Lung (tissue), 12 donors: ENCODE results near the gene YEATS2. TPM values are rescaled to one million over a fixed set of nuclear protein-coding genes. Genes with fewer than 3 reads are reported as not detected.
A peak's percentile ranks its signal among the peaks of the same experiment; 100 is the strongest.

Source experiments
- ATAC-seq: fragments of 200-7000 bp; cut with Tn5 transposase; one replicate; pipeline ENCODE4 v1.9.1; 2020; ENCODE audit warnings: moderate number of reproducible peaks; ENCODE audit not compliant: insufficient read depth, low FRiP score
- DNase-seq, 3 donors: peaks; one replicate each; pipeline ENCODE4 v3.0.0-alpha.2; 2013 to 2017
- H3K27ac ChIP-seq, 2 donors: one replicate each; pipeline ENCODE4 v1.5.1; 2013; ENCODE audit warnings: mild to moderate bottlenecking in 2 of 2, moderate library complexity in 2 of 2, control low read depth in 1 of 2, inconsistent platforms in 1 of 2, low read depth in 1 of 2, low read length in 1 of 2
- H3K27me3 ChIP-seq, 3 donors: one replicate each; pipeline ENCODE4 v1.5.1; 2013; ENCODE audit warnings: low read length in 2 of 3; ENCODE audit not compliant: control insufficient read depth in 3 of 3, insufficient read depth in 3 of 3
- H3K36me3 ChIP-seq, 4 donors: one replicate each; pipeline ENCODE4 v1.5.1; 2013; ENCODE audit warnings: low read length in 4 of 4, mild to moderate bottlenecking in 1 of 4, moderate library complexity in 1 of 4; ENCODE audit not compliant: control insufficient read depth in 4 of 4, insufficient read depth in 4 of 4
- H3K4me1 ChIP-seq, 5 donors: one replicate each; pipeline ENCODE4 v1.5.1; 2013; ENCODE audit warnings: low read length in 5 of 5, mild to moderate bottlenecking in 2 of 5, moderate library complexity in 1 of 5; ENCODE audit not compliant: control insufficient read depth in 5 of 5, insufficient read depth in 5 of 5
- H3K4me3 ChIP-seq: one replicate; pipeline ENCODE4 v1.5.1; 2013; ENCODE audit warnings: mild to moderate bottlenecking, control low read depth, moderate library complexity
- H3K9ac ChIP-seq, 2 donors: one replicate each; pipeline ENCODE4 v1.5.1; 2013; ENCODE audit warnings: low read length in 2 of 2, control low read depth in 1 of 2; ENCODE audit not compliant: insufficient read depth in 1 of 2
- H3K9me3 ChIP-seq, 4 donors: one replicate each; pipeline ENCODE4 v1.5.1; 2013; ENCODE audit warnings: low read length in 3 of 4, mild to moderate bottlenecking in 1 of 4, moderate library complexity in 1 of 4; ENCODE audit not compliant: control insufficient read depth in 4 of 4, insufficient read depth in 3 of 4
- CTCF ChIP-seq: IDR thresholded peaks from 2 replicates; pipeline ENCODE4 v1.5.1; 2012; ENCODE audit warnings: mild to moderate bottlenecking; ENCODE audit errors: control extremely low read depth, extremely low read depth
- WGBS, 2 donors: extraction: QIAGEN DNeasy Blood & Tissue Kit; methylation state at CpG; one replicate each; pipeline ENCODE4 v1.1.7; 2013; 5-methylcytosine and 5-hydroxymethylcytosine counted together
- polyA plus RNA-seq, 2 donors: library from polyadenylated mRNA; stranded (reverse); fragments of 200-250 nt; gene quantifications; one replicate each; pipeline ENCODE4 v1.2.1, GENCODE V29; 2013
- total RNA-seq, 2 donors: library from RNA; depleted of rRNA in 1 of 2; stranded (reverse); fragments of >200 nt in 1 of 2; gene quantifications; one replicate each; pipeline ENCODE4 v1.2.1, GENCODE V29; 2014 to 2021
- donor health status: control.
- donor health status: control.
- donor health status: Bipolar disorder and iron deficiency.
- donor health status: healthy.
- donor health status: DM: yes; HTN: yes; CAD: no.

YEATS2 gene
- total and polyA plus RNA-seq, 4 donors = 9.6 to 42.9 (median 18.9) TPM

GRCh38 chr3:183654727-183655126 is 42.9 kb upstream of the YEATS2 start:
- TF ChIP-seq CTCF = no peak
- H3K4me3 ChIP-seq = no peak overlapping the region
- ATAC-seq (no peak), DNase-seq (no peak)
- no peak overlapping the region for H3K27ac ChIP-seq
- peaks cover 8 to 22% (median 13%) of the 10 kb centered on the region in 4 donors for H3K9me3 ChIP-seq
- H3K4me1 ChIP-seq = peaks cover 0 to 14% (median 0%) of the 10 kb centered on the region in 5 donors
- peaks cover 13 to 59% (median 42%) of the 10 kb centered on the region in 4 donors for H3K36me3 ChIP-seq
- 100% methylated on average over 1 of the region's 1 CpG for WGBS, 2 donors
- H3K27me3 ChIP-seq = no peaks in the 10 kb centered on the region
- no peak overlapping the region for H3K9ac ChIP-seq

GRCh38 chr3:183662099-183662498 is 35.5 kb upstream of the YEATS2 start:
- no peak for ATAC-seq

GRCh38 chr3:183664913-183665381 is 32.6 kb upstream of the YEATS2 start:
- no peak overlapping the region for H3K9ac ChIP-seq
- no peak overlapping the region for H3K4me3 ChIP-seq
- H3K27ac ChIP-seq = peak overlapping the region in 1 of 2 donors; percentile 66
- ATAC-seq (no peak), DNase-seq (no peak)
- peaks cover 13 to 34% (median 13%) of the 10 kb centered on the region in 4 donors for H3K36me3 ChIP-seq
- TF ChIP-seq CTCF = no peak
- WGBS, 2 donors = 87 to 95% methylated on average over 3 of the region's 3 CpGs
- H3K4me1 ChIP-seq = peaks cover 0 to 2% (median 0%) of the 10 kb centered on the region in 5 donors
- H3K27me3 ChIP-seq = no peaks in the 10 kb centered on the region
- H3K9me3 ChIP-seq = no peaks in the 10 kb centered on the region

More at GRCh38 chr3:183662099-183662498, 35.5 kb upstream of the YEATS2 start:
- H3K4me1 ChIP-seq = peaks cover 0 to 10% (median 0%) of the 10 kb centered on the region in 5 donors
- H3K4me3 ChIP-seq = no peak overlapping the region
- no peak overlapping the region for H3K27ac ChIP-seq
- H3K9me3 ChIP-seq = no peaks in the 10 kb centered on the region
- H3K27me3 ChIP-seq = no peaks in the 10 kb centered on the region
- H3K36me3 ChIP-seq = peaks cover 8 to 28% (median 14%) of the 10 kb centered on the region in 4 donors
- TF ChIP-seq CTCF = no peak
- 17 to 76% methylated on average over 3 of the region's 3 CpGs for WGBS, 2 donors
- DNase-seq = no peak
- no peak overlapping the region for H3K9ac ChIP-seq

GRCh38 chr3:183680061-183680460 is 17.5 kb upstream of the YEATS2 start:
- Histone ChIP-seq H3K9me3 (no peaks in the 10 kb centered on the region), H3K9ac (no peak overlapping the region), H3K4me1 (no peaks in the 10 kb centered on the region), H3K27me3 (no peaks in the 10 kb centered on the region), H3K27ac (no peak overlapping the region), H3K36me3 (peaks cover 0 to 11% (median 6%) of the 10 kb centered on the region in 4 donors), H3K4me3 (no peak overlapping the region)
- TF ChIP-seq CTCF = no peak
- ATAC-seq (no peak), DNase-seq (no peak)
- WGBS, 2 donors = 86 to 94% methylated on average over 3 of the region's 3 CpGs
